HG03045 (cell line): ENCODE results near the gene TPST1.
A peak's percentile ranks its signal among the peaks of the same experiment; 100 is the strongest.
"Not testable (repeated sequence)": the region's sequence is repeated elsewhere in the genome, so short reads cannot be mapped to it uniquely, and the experiment has no call there.

Experiments used
- ATAC-seq: cut with Tn5 transposase; IDR thresholded peaks from one replicate; pipeline ENCODE4 v1.9.1; 2021; ENCODE audit warnings: mild to moderate bottlenecking, moderate library complexity; ENCODE audit not compliant: unreplicated experiment

The TPST1 gene

GRCh38 chr7:66187905-66188304 is 17.2 kb upstream of the TPST1 start:
- ATAC-seq, result no peak

DNA sequence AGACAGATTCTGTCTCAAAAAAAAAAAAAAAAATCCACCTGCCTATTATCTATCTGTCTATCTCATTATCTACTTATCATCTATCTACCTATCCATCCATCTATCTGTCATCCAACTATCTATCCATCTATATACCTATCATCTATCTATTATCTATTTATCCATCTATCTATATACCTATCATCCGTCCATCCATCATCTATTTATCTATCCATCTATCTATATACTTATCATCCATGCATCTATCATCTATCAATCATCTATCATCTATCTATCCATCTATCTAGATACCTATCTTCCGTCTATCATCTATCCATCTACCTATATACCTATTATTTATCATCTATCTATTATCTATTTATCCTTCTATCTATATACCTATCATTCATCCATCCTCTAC is 16.5 kb upstream of the TPST1 start:
- ATAC-seq, result no peak

GRCh38 chr7:66189695-66190503 is 15.2 kb upstream of the TPST1 start:
- ATAC-seq, result no peak

- ATAC-seq, result no peak
Measured at GRCh38 chr7:66190504-66190857, 14.7 kb upstream of the TPST1 start.

DNA sequence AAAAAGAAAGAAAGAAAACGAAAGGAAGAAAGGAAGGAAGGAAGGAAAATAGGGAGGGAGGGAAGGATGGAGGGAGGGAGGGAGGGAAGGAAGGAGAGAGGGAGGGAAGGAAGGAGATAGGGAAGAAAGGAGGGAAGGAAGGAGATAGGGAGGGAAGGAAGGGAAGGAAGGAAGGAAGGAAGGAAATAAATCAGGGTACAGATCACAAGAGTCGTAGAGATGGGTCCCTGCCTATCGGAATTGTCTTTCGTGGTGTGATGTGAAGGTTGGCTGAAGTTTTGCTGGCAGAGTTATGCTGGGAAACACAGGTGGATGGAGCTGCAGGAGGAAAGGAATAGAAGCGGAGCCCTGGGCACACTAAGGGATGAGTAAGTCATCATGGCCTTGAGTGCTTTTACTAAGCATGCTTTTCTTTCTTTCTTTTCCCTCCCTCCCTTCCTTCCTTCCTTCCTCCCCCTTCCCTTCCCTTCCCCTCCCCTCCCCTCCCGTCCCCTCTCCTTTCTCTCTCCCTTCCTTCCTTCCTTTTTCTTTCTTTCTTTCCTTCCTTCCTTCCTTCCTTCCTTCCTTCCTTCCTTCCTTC is 11.9 kb upstream of the TPST1 start:
- no peak for ATAC-seq

DNA sequence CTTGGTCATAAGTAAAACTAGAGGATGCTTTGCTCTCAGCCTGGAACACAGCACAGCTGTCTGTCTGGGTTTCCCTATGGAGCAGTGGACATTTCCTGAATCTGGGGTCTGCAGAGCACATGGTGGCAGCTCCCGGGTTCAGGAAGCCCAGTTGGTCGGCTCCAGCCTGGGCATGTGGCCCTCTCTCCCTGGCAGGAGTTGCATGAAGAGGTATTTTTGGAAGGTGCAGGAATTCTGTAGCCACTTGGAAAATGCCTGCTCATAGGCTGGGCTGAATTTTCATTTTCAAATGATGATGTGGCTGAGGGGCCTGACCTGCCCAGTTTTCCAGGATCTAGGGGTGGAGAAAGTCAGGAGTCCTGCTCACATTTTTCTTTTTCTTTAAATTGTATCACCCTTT is 6.7 kb upstream of the TPST1 start:
- no peak for ATAC-seq

DNA sequence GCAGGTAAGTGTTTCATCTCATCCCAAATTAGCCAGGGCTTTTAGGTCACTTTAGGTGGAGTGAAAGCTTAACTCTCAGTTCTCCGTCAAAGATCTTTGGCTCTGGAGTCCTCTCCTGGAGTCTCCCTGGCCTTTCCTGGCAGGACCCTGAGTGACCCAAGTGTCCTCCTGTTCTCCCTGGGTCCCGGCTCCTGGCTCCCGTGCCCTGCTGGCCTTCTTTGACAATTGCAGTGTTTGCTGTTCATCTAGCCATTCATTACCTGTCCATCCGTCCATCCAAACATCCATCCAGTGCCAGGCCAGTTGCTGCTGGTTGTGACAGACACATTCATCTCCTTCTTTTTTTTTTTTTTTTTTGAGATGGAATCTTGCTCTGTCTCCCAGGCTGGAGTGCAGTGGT is 6.2 kb upstream of the TPST1 start:
- ATAC-seq, result no peak

- no peak for ATAC-seq
Measured at GRCh38 chr7:66202441-66202840, 2.7 kb upstream of the TPST1 start.

DNA sequence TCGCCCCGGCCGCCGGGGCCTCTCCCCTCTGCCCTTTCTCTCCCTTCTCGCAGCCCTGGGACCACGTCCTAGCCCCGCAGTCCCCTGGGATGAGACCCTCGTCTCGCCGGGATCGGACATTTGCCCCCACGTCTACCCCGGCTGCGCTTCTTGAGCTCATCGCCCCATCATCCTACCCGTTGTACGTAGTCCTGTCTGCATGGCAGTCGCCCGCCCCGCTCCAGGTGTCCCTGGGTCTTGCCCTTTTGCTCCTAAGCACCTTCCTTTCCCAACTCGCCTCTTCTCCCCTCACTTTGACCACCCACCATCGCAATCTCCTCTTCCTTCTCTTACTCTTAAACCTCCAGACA is 582 bp downstream of the TPST1 start:
- peak; percentile 9 for ATAC-seq

DNA sequence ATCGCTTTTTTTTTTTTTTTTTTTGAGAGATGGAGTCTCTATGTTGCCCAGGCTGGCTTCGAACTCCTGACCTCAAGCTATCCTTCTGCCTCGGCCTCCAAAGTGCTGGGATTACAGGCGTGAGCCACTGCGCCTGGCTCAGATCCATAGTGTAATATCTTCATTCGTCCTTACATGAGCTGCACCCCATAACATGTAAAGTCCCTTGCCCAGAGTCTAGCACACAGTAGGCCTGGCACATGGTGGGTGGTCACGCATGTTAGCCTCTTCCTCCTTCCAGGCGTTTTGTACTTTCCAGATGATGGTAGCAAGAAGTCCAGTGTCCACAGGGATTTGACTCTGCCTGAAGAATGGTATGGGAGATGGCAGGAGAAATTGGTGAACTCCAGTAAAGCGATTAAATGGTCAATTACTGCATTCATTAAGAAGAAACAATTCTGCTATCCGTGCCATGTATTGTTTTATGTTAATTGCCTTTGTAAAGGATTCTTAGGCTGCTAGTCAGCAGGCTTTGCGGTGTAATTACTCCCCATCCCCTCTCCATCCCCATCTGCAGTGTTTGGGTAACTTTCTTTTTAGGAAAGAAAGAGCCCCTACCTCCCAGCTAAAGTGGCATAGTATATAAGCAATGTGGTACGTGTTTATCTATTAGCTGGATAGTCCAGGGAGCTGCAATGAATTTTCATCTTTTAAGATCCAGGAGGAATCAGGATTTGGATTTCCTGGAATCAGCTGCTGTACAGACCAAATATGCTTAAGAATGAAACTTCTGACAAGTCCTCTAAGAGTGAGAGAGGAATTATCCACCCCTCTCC is 1.2 kb downstream of the TPST1 start:
- no peak for ATAC-seq

DNA sequence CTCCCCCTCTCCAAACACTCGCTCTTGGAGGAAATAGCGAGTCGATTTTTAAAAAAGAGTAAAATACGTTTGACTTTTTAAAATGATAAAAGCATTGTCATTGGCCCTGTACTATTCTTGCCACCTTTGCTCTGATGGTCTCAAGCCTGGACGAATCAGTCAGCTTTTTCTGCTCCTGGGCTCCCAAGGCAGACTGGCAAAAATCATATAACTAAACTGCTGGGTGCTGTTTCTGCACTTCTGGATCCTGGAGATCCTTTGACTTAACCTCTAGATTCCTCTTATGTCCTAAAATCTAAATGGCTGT is 1.8 kb downstream of the TPST1 start:
- ATAC-seq, result no peak

GRCh38 chr7:66207540-66207939 is 2.4 kb downstream of the TPST1 start:
- ATAC-seq, result no peak

- no peak for ATAC-seq
Measured at GRCh38 chr7:66211429-66211828, 6.3 kb downstream of the TPST1 start.

DNA sequence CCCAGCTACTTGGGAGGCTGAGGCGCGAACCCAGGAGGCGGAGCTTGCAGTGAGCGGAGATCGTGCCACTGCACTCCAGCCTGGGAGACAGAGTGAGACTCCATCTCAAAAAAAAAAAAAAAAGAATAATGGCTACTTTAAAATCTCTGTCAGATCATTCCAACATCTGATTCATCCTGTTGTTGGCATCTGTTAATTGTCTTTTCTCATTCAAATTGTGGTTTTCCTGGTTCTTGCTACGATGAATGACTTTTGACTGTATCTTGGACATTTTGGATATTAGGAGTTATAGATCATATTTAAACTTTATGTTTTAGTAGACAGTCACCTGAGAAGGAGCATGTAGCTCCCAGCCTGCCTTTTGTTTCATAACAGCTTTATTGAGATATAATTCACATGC is 8.5 kb downstream of the TPST1 start:
- no peak for ATAC-seq

DNA sequence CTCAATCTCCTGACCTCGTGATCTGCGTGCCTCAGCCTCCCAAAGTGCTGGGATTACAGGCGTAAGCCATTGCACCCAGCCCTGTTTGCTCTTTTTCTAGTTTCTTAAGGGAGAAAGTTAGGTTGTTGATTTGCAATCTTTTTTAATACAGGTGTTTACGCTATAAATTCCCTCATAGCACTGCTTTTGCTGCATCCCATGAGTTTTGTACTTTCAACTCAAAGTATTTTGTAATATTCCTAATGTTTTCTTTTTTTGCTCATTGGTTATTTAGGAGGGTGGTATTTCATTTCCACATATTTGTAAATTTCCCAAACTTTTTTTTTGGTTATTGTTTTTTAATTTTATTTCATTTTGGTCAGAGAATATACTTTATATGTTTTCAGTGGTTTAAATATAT is 11.6 kb downstream of the TPST1 start:
- no peak for ATAC-seq

- no peak for ATAC-seq
Measured at GRCh38 chr7:66219805-66220204, 14.7 kb downstream of the TPST1 start.

DNA sequence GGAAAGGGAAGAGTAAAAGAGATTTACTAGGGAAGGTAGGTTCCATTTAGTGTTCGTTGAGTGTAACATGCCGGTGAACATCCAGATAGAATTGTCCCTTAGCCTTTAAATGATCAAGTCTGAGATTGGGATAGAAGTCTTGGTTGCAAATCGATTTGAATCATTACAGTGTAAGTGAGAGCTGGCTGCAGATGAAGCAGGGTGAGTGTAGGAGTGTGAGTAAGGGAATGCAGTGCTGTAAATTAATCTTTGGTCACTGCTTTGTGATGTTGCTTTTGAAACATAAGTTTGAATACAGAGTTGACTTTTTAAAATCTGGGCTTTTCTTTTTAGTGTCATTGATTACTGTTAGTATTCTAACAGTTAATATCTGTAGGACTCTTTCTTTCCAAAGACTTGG is 16.3 kb downstream of the TPST1 start:
- no peak for ATAC-seq

DNA sequence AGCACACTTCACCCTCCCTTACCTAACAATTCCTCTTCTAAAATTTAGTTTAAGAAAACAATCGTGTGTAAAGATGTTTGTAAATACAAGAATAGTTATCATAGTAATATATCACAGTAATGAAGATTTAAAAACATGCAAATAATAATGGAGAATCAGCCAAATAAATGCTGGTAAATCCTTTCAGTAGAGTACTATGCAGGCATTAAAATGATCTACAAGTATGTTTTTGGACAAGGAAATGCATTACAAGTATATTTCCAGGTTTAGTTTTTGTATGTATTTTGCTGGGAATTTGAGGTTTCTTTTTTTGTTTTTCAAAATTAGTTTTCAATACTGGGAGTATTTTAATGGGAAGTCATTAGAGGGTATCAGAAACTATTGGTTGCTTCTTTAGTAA is 22.7 kb downstream of the TPST1 start:
- ATAC-seq, result no peak

GRCh38 chr7:66231326-66232216 is 26.4 kb downstream of the TPST1 start:
- ATAC-seq, result not testable (repeated sequence)

GRCh38 chr7:66233638-66234037 is 28.5 kb downstream of the TPST1 start:
- ATAC-seq, result no peak

- no peak for ATAC-seq
Measured at GRCh38 chr7:66236713-66237303, 31.7 kb downstream of the TPST1 start.
